Measurements from ENCODE around the gene ATL3.
"Not testable (repeated sequence)": the region's sequence is repeated elsewhere in the genome, so short reads cannot be mapped to it uniquely, and the experiment has no call there.

ATL3 gene

DNA sequence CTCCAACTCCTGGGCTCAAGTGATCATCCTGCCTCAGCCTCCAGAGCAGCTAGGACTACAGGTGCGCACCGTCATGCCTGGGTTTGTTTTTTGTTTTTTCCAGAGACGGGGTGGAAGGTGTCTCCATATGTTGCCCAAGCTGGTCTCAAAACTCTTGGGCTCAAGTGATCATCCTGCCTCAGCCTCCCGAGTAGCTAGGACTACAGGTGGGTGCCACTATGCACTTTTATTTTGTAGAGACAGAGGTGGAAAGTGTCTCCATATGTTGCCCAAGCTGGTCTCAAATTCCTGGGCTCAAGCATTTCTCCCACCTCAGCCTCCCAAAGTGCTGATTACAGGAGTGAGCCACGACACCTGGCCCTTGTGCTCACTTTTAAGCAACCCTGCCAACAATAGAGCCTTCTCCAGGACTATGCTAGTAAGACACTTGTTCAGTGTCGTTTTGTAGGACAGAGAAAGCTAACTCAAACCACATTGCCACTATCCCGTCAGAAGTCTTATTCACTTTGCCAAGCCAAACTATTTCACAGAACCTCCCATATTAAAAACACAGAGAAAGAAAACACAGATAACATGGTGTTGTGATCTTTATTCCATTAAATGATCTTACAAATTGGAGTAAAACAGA is 47.5 kb downstream of the ATL3 start:
- in situ Hi-C loops (cut with MboI; ENCODE audit: low sequenced_read_pairs), result no loop called here

DNA sequence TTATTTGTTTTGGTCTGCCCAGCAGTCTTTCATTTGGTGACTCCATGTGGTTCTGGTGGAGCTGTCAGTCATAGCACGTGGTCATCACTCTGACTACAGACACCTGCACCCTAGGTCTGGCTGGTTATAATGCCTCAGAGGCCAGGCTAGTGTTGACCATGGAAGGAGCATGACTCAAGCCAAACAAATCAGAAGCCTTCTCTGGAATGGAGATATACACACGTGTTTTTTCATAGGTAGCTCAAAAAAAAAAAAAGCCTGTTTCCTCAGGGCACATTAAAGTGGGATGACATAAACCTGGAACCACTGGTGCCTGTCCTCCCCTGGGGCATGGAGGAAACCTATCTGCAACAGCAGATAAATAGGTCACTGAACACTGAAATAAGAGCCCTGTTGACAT is 48.9 kb downstream of the ATL3 start:
- in situ Hi-C loops (cut with MboI; ENCODE audit: low sequenced_read_pairs), result no loop called here

DNA sequence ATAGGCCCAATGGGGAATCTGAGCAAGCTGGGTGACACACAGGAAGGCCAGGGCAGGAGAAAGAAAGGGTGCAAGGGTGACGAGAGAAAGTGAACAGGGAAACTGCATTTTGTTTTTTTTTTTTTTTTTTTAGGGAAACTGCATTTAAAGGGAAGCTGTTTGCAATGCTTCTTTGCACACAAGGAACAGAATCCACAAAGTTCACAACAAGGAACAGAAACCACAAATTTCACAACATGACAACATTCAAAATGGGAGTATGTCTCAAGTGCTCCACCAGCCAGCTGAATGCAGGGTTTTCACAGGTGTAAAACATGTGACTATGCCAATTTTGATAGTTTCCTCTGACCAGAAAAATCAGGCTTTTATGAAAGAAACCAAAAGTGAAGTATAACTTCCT is 50.1 kb downstream of the ATL3 start:
- in situ Hi-C loops (cut with MboI; ENCODE audit: low sequenced_read_pairs), result no loop called here

GRCh38 chr11:63619967-63620366 is 51.2 kb downstream of the ATL3 start:
- in situ Hi-C loops (cut with MboI; ENCODE audit: low sequenced_read_pairs), result no loop called here

DNA sequence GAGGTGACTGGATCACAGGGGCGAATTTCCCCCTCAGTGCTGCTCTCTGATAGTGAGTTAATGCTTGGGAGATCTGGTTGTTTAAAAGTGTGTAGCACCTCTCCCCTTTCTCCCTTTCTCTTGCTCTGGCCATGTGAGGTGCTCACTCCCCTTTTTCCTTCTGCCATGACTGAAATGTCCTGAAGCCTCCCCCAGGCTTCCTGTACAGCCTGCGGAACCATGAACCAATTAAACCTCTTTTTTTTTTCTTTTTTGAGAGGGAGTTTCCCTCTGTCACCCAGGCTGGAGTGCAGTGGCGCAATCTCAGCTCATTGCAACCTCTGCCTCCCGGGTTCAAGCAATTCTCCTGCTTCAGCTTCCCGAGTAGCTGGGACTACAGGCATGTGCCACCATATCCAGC is 53.5 kb downstream of the ATL3 start:
- in situ Hi-C loops (cut with MboI; ENCODE audit: low sequenced_read_pairs), result not testable (repeated sequence)

DNA sequence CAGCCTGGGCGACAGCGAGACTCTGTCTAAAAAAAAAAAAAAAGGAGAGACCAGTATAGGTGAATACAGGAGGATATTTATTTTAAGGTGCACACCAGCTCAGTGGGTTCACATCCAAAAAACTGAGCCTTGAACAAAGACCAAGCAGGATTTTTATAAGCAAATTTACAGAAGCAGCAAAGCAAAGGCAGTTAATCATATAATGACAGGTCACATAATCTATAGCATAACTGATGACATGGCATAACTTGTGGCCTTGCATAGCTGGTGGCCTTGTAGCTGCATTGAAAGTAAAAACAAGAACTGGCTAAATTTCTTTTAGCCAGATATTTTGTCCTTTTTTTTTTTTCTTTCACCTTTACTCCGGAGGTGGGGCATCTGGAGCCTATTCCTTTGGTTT is 54.2 kb downstream of the ATL3 start:
- in situ Hi-C loops (cut with MboI; ENCODE audit: low sequenced_read_pairs), result no loop called here

GRCh38 chr11:63614136-63614671 is 57.0 kb downstream of the ATL3 start, which contains the start of gene PLAAT3:
Gene PLAAT3 (minus strand): TSS chr11:63614433. CDS start chr11:63614014, 419 bp downstream.
- in situ Hi-C loops (cut with MboI; ENCODE audit: low sequenced_read_pairs), result no loop called here

- in situ Hi-C loops (cut with MboI; ENCODE audit: low sequenced_read_pairs), result no loop called here
Measured at GRCh38 chr11:63613517-63614135, 57.5 kb downstream of the ATL3 start.

DNA sequence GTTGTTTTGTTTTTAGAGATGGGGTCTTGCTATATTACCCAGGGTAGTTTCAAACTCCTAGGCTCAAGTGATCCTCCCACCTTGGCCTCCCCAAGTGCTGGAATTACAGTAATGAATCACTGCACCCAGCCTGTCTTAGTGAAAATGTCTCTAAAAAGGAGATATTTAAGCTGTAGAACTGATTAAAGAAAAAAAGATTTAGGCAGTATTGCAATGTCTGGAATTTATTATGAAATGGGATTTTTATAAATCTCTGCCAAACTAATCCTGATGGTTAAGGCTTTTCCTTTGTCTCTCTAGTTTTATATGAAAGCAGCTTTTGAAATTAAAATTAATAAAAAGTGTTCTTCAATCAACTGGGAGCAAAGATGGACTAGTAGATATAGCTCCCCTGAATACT is 59.0 kb downstream of the ATL3 start:
- in situ Hi-C loops (cut with MboI; ENCODE audit: low sequenced_read_pairs), result no loop called here

DNA sequence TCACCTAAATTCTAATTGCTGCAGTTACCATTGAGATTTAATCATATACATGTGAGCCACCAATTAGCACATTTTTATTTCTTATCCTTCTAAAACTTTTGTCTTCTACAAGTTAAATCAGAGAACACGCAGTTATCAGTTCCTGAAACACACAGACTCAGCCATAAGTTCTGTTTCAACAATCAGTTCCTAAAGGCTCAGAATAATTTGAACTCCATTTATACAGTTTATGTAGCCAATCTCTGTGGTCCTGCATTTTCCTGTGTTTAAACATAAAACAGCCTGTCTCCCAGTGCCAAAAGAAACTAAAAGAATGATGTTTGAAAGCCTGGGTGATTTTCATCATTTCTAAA is 59.8 kb downstream of the ATL3 start:
- in situ Hi-C loops (cut with MboI; ENCODE audit: low sequenced_read_pairs), result no loop called here

DNA sequence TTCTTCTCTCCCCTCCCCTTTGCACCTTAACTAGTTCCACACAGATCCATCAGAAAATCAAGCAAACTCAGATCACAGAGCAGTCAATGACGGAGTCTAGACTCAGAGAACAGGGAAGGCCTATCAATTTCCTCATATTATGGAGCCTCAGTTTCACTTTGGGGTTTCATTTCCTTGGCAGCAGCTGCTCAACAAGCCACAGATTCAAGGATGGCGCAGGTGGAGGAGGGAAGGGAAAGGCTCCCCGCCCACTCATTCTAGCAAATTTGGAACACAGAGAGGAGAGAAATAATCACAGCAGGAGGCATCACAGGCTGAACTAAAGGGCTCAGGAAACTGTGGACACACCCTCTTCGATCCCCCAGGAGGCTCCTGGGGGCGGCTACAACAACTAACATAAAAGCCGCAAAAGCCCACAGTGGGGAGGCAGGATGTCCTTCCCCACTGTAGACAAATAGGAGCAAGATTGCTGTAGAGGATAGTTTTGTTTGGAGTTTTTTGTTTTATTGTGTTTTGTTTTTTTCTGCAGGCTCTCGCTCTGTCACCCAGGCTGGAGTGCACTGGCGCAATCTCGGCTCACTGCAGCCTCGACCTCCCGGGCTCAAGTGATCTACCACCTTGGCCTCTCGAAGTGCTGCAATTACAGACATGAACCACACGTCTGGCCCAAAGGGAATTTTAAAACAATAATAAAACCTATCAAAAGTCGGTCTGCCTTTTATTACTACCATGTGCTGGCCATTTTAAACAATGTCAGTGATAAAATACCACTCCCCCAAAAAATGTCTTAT is 60.4 kb downstream of the ATL3 start:
- in situ Hi-C loops (cut with MboI; ENCODE audit: low sequenced_read_pairs), result no loop called here

DNA sequence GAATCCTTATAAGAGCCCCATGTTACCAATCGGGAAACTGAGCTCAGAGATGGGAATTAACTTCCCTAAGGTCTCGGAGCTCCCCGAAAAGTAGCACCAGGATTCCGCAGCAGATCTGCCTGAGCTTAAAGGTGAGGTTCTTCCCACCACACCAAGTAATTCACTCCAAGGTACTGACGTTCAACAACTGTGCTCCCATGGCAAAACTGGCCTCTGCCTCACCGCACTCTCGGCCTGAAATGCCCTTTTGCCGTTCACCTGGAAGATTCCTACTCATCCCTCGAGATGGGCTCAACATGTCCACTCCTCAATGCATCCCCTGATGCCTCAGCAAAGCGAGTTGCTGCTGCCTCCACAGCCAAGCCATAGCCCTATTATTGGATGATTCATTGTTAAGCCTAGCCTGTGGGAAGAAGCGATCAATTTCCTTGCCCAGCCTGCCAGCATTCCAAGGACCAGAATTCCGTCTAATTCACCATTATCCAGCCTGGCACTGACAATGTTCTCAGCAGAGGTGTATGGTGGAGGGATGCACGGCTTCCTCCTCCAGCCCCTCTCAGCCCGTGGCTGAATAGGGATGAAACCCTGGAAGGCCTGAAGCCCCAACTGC is 61.1 kb downstream of the ATL3 start:
- in situ Hi-C loops (cut with MboI; ENCODE audit: low sequenced_read_pairs), result no loop called here

GRCh38 chr11:63609536-63609935 is 61.6 kb downstream of the ATL3 start:
- in situ Hi-C loops (cut with MboI; ENCODE audit: low sequenced_read_pairs), result no loop called here

- in situ Hi-C loops (cut with MboI; ENCODE audit: low sequenced_read_pairs), result no loop called here
Measured at GRCh38 chr11:63608353-63609345, 62.5 kb downstream of the ATL3 start.

GRCh38 chr11:63603180-63603518 is 68.0 kb downstream of the ATL3 start:
- in situ Hi-C loops (cut with MboI; ENCODE audit: low sequenced_read_pairs), result no loop called here

GRCh38 chr11:63602290-63603179 is 68.6 kb downstream of the ATL3 start:
- in situ Hi-C loops (cut with MboI; ENCODE audit: low sequenced_read_pairs), result not testable (repeated sequence)

- in situ Hi-C loops (cut with MboI; ENCODE audit: low sequenced_read_pairs), result no loop called here
Measured at GRCh38 chr11:63599211-63600122, 71.7 kb downstream of the ATL3 start.

- in situ Hi-C loops (cut with MboI; ENCODE audit: low sequenced_read_pairs), result no loop called here
Measured at GRCh38 chr11:63598556-63598955, 72.6 kb downstream of the ATL3 start.

Measured in hTERT RPE-1 (cell line).